DND-41 (cell line): ENCODE measurements around the gene PCED1B.

ENCODE experiments used
- CTCF ChIP-seq: IDR thresholded peaks from 2 replicates; pipeline ENCODE4 v1.5.1; 2012; ENCODE audit warnings: borderline replicate concordance, low read length, moderate library complexity, mild to moderate bottlenecking; ENCODE audit not compliant: poor library complexity, severe bottlenecking; ENCODE audit errors: extremely low read depth
- EZH2 ChIP-seq: IDR thresholded peaks from 3 replicates; pipeline ENCODE4 v1.6.1; 2012; ENCODE audit warnings: borderline replicate concordance, low read depth, mild to moderate bottlenecking, moderate library complexity, low read length, inconsistent platforms; ENCODE audit not compliant: severe bottlenecking

GRCh38 chr12:47207829-47208248, 128.4 kb downstream of the PCED1B start:
- TF ChIP-seq CTCF (no peak), EZH2 (no peak)
